Neural cell (in vitro differentiated cells): ENCODE data around the gene EPS8.

Source experiments
- EZH2 ChIP-seq: fragments of 200-600, 300-800 bp; shearing (Covaris generic), sonication (generic); IDR thresholded peaks from 2 replicates; pipeline ENCODE4 v1.6.1; 2014; ENCODE audit warnings: antibody characterized with exemption, low read length, borderline replicate concordance, mild to moderate bottlenecking; ENCODE audit not compliant: insufficient read depth, poor library complexity, severe bottlenecking
- RAD21 ChIP-seq: fragments of 450-650 bp; conservative IDR thresholded peaks from 2 replicates; pipeline ENCODE4 v1.6.1; 2014; ENCODE audit warnings: antibody characterized with exemption, mild to moderate bottlenecking, moderate library complexity
- TF ChIP-seq, protein P1 (sequence below): fragments of 450-650 bp; IDR thresholded peaks from 2 replicates; pipeline ENCODE4 v1.5.1; 2014; ENCODE audit warnings: antibody characterized with exemption, mild to moderate bottlenecking, moderate library complexity; ENCODE audit not compliant: poor library complexity, severe bottlenecking

DNA sequence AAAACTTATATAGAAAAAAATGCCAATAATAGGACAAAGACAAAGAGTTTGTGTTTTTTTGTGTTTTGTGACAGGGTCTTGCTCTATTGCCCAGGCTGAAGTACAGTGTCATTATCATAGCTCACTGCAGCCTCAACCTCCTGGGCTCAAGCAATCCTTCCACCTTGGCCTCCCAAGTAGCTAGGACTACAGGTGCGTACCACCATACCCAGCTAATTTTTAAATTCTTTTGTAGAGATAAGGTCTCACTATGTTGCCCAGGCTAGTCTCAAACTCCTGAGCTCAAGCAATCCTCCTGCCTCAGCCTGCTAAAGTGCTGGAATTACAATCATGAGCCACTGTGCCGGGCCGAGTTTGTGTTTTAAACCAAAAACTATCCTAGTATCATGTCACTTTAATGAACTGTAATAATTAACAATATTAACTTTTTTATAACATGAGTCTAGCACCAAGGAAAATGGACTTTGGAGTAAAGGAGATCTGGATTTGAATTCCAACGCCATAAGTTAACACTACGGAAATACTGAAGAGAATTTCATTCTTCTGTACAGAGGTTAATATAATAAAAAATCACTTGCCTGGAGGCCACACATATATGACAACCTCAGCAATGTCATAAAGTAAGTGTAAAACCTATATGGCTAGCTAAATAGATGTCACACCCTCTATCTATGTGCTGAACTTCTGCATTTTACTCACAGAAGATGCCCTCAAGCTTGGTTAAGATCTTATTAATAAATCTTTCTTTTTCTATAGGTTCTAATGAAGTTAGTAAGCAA, 53.2 kb downstream of the EPS8 start:
- TF ChIP-seq, protein P1, sequence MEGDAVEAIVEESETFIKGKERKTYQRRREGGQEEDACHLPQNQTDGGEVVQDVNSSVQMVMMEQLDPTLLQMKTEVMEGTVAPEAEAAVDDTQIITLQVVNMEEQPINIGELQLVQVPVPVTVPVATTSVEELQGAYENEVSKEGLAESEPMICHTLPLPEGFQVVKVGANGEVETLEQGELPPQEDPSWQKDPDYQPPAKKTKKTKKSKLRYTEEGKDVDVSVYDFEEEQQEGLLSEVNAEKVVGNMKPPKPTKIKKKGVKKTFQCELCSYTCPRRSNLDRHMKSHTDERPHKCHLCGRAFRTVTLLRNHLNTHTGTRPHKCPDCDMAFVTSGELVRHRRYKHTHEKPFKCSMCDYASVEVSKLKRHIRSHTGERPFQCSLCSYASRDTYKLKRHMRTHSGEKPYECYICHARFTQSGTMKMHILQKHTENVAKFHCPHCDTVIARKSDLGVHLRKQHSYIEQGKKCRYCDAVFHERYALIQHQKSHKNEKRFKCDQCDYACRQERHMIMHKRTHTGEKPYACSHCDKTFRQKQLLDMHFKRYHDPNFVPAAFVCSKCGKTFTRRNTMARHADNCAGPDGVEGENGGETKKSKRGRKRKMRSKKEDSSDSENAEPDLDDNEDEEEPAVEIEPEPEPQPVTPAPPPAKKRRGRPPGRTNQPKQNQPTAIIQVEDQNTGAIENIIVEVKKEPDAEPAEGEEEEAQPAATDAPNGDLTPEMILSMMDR, result no peak
- no peak for TF ChIP-seq RAD21
- no peak for TF ChIP-seq EZH2
